CD14-positive monocyte (primary cell): ENCODE results near the gene ADAR. TPM values are rescaled to one million over a fixed set of nuclear protein-coding genes. Genes with fewer than 3 reads are reported as not detected.

Experiments
- DNase-seq, 3 donors: peaks; one replicate each; pipeline ENCODE4 v3.0.0-alpha.2; 2011 to 2022
- H2AFZ ChIP-seq: 2 replicates; pipeline ENCODE4 v1.6.0; 2012; ENCODE audit warnings: mild to moderate bottlenecking, low read depth, low read length, inconsistent platforms; ENCODE audit not compliant: insufficient read depth, poor library complexity, severe bottlenecking
- H3K27ac ChIP-seq, 2 donors: 1 replicate in 1 of 2; 2 replicates in 1 of 2; pipeline ENCODE4 v1.5.1; 2012 to 2013; ENCODE audit warnings: low read length in 2 of 2, control low read depth in 1 of 2, inconsistent platforms in 1 of 2, low read depth in 1 of 2, mild to moderate bottlenecking in 1 of 2
- H3K27me3 ChIP-seq, 2 donors: one replicate each; pipeline versions ENCODE4 v1.6.0 to v1.6.1; 2011 to 2013; ENCODE audit warnings: low read length in 2 of 2; ENCODE audit not compliant: control insufficient read depth in 2 of 2, insufficient read depth in 2 of 2
- H3K36me3 ChIP-seq, 2 donors: replicated peaks in 1 of 2; 1 replicate in 1 of 2; 2 replicates in 1 of 2; pipeline versions ENCODE4 v1.5.1 to v1.6.1; 2012 to 2013; ENCODE audit warnings: low read length in 2 of 2, control low read depth in 1 of 2, inconsistent platforms in 1 of 2, mild to moderate bottlenecking in 1 of 2; ENCODE audit not compliant: insufficient read depth in 2 of 2, control insufficient read depth in 1 of 2
- H3K4me1 ChIP-seq, 2 donors: 1 replicate in 1 of 2; 2 replicates in 1 of 2; pipeline versions ENCODE4 v1.5.1 to v1.6.1; 2012 to 2013; ENCODE audit warnings: low read length in 2 of 2, control low read depth in 1 of 2, inconsistent platforms in 1 of 2, mild to moderate bottlenecking in 1 of 2, moderate library complexity in 1 of 2; ENCODE audit not compliant: insufficient read depth in 2 of 2, control insufficient read depth in 1 of 2
- H3K4me2 ChIP-seq: replicated peaks from 2 replicates; pipeline ENCODE3; 2012; ENCODE audit warnings: low read length, moderate library complexity, mild to moderate bottlenecking; ENCODE audit not compliant: poor library complexity, severe bottlenecking; ENCODE audit errors: extremely low read depth
- H3K4me3 ChIP-seq, 3 experiments: fragments of 200-600 bp in 1 of 3; sonication (generic) in 1 of 3; replicated peaks in 1 of 3; 1 replicate in 2 of 3; 2 replicates in 1 of 3; pipeline ENCODE4 v1.5.1; 2011 to 2013; ENCODE audit warnings: low read length in 3 of 3, mild to moderate bottlenecking in 3 of 3, control low read depth in 2 of 3, low read depth in 2 of 3, inconsistent platforms in 1 of 3, moderate library complexity in 1 of 3
- H3K79me2 ChIP-seq: 2 replicates; pipeline ENCODE4 v1.6.0; 2012; ENCODE audit warnings: mild to moderate bottlenecking, control low read depth, inconsistent platforms, low read length, moderate library complexity; ENCODE audit not compliant: insufficient read depth
- H3K9ac ChIP-seq: 2 replicates; pipeline ENCODE4 v1.6.0; 2017; ENCODE audit warnings: low read length, mild to moderate bottlenecking; ENCODE audit not compliant: insufficient read depth, poor library complexity, severe bottlenecking
- H3K9me3 ChIP-seq, 2 donors: replicated peaks in 1 of 2; 1 replicate in 1 of 2; 2 replicates in 1 of 2; pipeline versions ENCODE4 v1.5.1 to v1.6.1; 2012 to 2013; ENCODE audit warnings: low read length in 2 of 2, control low read depth in 1 of 2; ENCODE audit not compliant: control insufficient read depth in 1 of 2, insufficient read depth in 1 of 2
- H4K20me1 ChIP-seq: 2 replicates; pipeline ENCODE4 v1.6.0; 2012; ENCODE audit warnings: mild to moderate bottlenecking, low read length, control low read depth, moderate library complexity; ENCODE audit not compliant: insufficient read depth
- H3K27ac Mint-ChIP-seq, 7 donors: one replicate each; pipeline ENCODE4 v1.8.0; 2020; ENCODE audit warnings: mild to moderate bottlenecking in 7 of 7, mixed read lengths in 7 of 7, moderate library complexity in 6 of 7, inconsistent platforms in 2 of 7
- H3K27me3 Mint-ChIP-seq, 3 donors: one replicate each; pipeline ENCODE4 v1.8.0; 2021 to 2022; ENCODE audit warnings: low read depth in 3 of 3, mild to moderate bottlenecking in 3 of 3, mixed read lengths in 3 of 3, moderate library complexity in 3 of 3, inconsistent platforms in 1 of 3
- H3K36me3 Mint-ChIP-seq, 2 donors: one replicate each; pipeline ENCODE4 v1.8.0; 2020; ENCODE audit warnings: mixed read lengths in 2 of 2, inconsistent platforms in 1 of 2, mild to moderate bottlenecking in 1 of 2
- H3K4me1 Mint-ChIP-seq: one replicate; pipeline ENCODE4 v1.8.0; 2020; ENCODE audit warnings: mild to moderate bottlenecking, mixed read lengths
- H3K4me3 Mint-ChIP-seq, 2 donors: one replicate each; pipeline ENCODE4 v1.8.0; 2020; ENCODE audit warnings: mild to moderate bottlenecking in 2 of 2, mixed read lengths in 2 of 2, moderate library complexity in 1 of 2
- H3K9me3 Mint-ChIP-seq, 7 donors: one replicate each; pipeline ENCODE4 v1.8.0; 2020 to 2022; ENCODE audit warnings: mixed read lengths in 7 of 7, mild to moderate bottlenecking in 6 of 7, moderate library complexity in 6 of 7, inconsistent platforms in 2 of 7
- CTCF ChIP-seq: fragments of 200-600 bp; IDR thresholded peaks from one replicate; pipeline ENCODE4 v1.8.0; 2022; ENCODE audit warnings: antibody characterized with exemption, mild to moderate bottlenecking
- WGBS: methylation state at CpG from one replicate; pipeline ENCODE4 v1.1.5; 2013; ENCODE audit warnings: missing lambda C conversion rate; ENCODE audit not compliant: insufficient coverage; 5-methylcytosine and 5-hydroxymethylcytosine counted together
- intact Hi-C, 2 donors: fragments of 100-400 bp; cut with micrococcal nuclease; formaldehyde crosslinking; loops; one replicate each; pipeline versions ENCODE4 v1.15.0 to v1.15.1; 2023
- polyA plus RNA-seq, 3 donors: library from polyadenylated mRNA; depleted of rRNA in 1 of 3; unstranded in 2 of 3; stranded (reverse) in 1 of 3; fragments of 300-500 nt in 2 of 3; fragments of >200 nt in 1 of 3; fragmentation: Illumina TruSeq in 2 of 3; gene quantifications; 1 replicate in 2 of 3; 2 replicates in 1 of 3; pipeline ENCODE4 v1.2.3, GENCODE V29; 2012 to 2021

ADAR gene
- polyA plus RNA-seq, 3 donors = 57.3 to 100 (median 91.6) TPM

DNA sequence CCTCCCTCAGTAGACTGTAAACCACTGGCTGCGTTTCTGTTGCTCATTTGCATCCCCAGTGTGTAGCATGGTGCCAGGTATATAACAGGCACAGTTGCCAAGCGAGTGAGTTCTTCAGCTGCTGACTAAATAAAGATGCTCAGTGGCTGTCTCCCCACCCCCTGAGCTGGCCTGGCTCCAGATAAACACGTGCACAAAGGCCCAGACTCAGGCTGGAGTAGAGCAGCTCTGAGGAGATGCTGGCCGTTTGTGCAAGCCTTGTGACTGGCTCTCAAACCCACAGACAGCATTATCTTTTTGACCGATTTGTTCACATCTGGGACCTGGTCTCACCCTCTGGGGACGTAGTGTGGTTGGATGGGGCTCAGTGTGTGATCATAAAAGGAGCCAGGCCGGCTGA lies 33.3 kb downstream of the ADAR start:
- no peak overlapping the region for H3K4me2 ChIP-seq
- H3K79me2 ChIP-seq = no peaks in the 10 kb centered on the region
- no peak overlapping the region for H3K9ac ChIP-seq
- H3K9me3 Mint-ChIP-seq = peaks cover 0 to 2% (median 0%) of the 10 kb centered on the region in 7 donors
- H3K4me1 ChIP-seq = no peaks in the 10 kb centered on the region
- H2AFZ ChIP-seq = no peak overlapping the region
- H3K27ac ChIP-seq = no peak overlapping the region
- H3K36me3 ChIP-seq = peaks cover 13 to 17% of the 10 kb centered on the region in 2 donors
- H3K4me3 Mint-ChIP-seq = no peak overlapping the region
- peaks cover 2 to 9% (median 3%) of the 10 kb centered on the region in 3 donors for H3K27me3 Mint-ChIP-seq
- H3K27ac Mint-ChIP-seq = peak overlapping the region in 1 of 7 donors; percentile 14
- DNase-seq = no peak
- H3K4me1 Mint-ChIP-seq = no peaks in the 10 kb centered on the region
- TF ChIP-seq CTCF = no peak
- H3K4me3 ChIP-seq = no peak overlapping the region
- H3K9me3 ChIP-seq = no peaks in the 10 kb centered on the region
- 28% methylated on average over 3 of the region's 7 CpGs for WGBS
- no peaks in the 10 kb centered on the region for H3K27me3 ChIP-seq
- peaks cover 32% of the 10 kb centered on the region for H4K20me1 ChIP-seq
- peaks cover 15 to 16% of the 10 kb centered on the region in 2 donors for H3K36me3 Mint-ChIP-seq
- intact Hi-C loops = no loop called here

- no peak overlapping the region for H3K27ac Mint-ChIP-seq
- no peak for TF ChIP-seq CTCF
These were observed 34.8 kb downstream of the ADAR start for GRCh38 chr1:154573168-154573510.

More at GRCh38 chr1:154573168-154573510, 34.8 kb downstream of the ADAR start:
- no peak for DNase-seq
- no peak overlapping the region for H3K4me2 ChIP-seq
- no peak overlapping the region for H3K27ac ChIP-seq
- peaks cover 16% of the 10 kb centered on the region for H4K20me1 ChIP-seq
- intact Hi-C loops = no loop called here
- Mint-ChIP-seq H3K4me3 (no peak overlapping the region), H3K4me1 (peaks cover under 1% of the 10 kb centered on the region), H3K36me3 (peaks cover 0 to under 1% of the 10 kb centered on the region in 2 donors), H3K27me3 (peaks cover 7 to 21% (median 12%) of the 10 kb centered on the region in 3 donors), H3K9me3 (peaks cover 0 to 2% (median 0%) of the 10 kb centered on the region in 7 donors)
- H3K9me3 ChIP-seq = no peaks in the 10 kb centered on the region
- no peaks in the 10 kb centered on the region for H3K79me2 ChIP-seq
- peaks cover 0 to 1% of the 10 kb centered on the region in 2 donors for H3K36me3 ChIP-seq
- no peak overlapping the region for H3K4me3 ChIP-seq
- no peak overlapping the region for H3K9ac ChIP-seq
- H2AFZ ChIP-seq = no peak overlapping the region
- H3K4me1 ChIP-seq = peaks cover under 1 to 1% of the 10 kb centered on the region in 2 donors
- peaks cover 0 to 8% of the 10 kb centered on the region in 2 donors for H3K27me3 ChIP-seq
- 90% methylated on average over 3 of the region's 3 CpGs for WGBS
